Spinal cord (tissue), 10 donors: ENCODE results near the gene SOX13. TPM values are rescaled to one million over a fixed set of nuclear protein-coding genes. Genes with fewer than 3 reads are reported as not detected.

Experiments used
- DNase-seq, 6 donors: peaks; one replicate each; pipeline versions ENCODE4 v3.0.0 to v3.0.0-alpha.2; 2013 to 2015; ENCODE audit warnings: low spot score in 6 of 6, low read depth in 4 of 6
- H3K27ac ChIP-seq: one replicate; pipeline ENCODE4 v1.5.1; 2013; ENCODE audit warnings: low read depth, low read length, control low read depth
- H3K27me3 ChIP-seq: one replicate; pipeline ENCODE4 v1.6.1; 2013; ENCODE audit warnings: low read length; ENCODE audit not compliant: control insufficient read depth, insufficient read depth
- H3K36me3 ChIP-seq: one replicate; pipeline ENCODE4 v1.6.1; 2013; ENCODE audit warnings: low read length; ENCODE audit not compliant: control insufficient read depth, insufficient read depth
- H3K4me1 ChIP-seq: one replicate; pipeline ENCODE4 v1.6.1; 2013; ENCODE audit warnings: low read length; ENCODE audit not compliant: control insufficient read depth, insufficient read depth
- H3K4me3 ChIP-seq: one replicate; pipeline ENCODE4 v1.5.1; 2013; ENCODE audit warnings: low read depth, low read length, control low read depth
- H3K9me3 ChIP-seq: one replicate; pipeline ENCODE4 v1.6.1; 2013; ENCODE audit warnings: low read length; ENCODE audit not compliant: control insufficient read depth, insufficient read depth
- WGBS: methylation state at CpG from one replicate; pipeline ENCODE4 v1.1.5; 2013; ENCODE audit warnings: missing lambda C conversion rate; ENCODE audit not compliant: insufficient coverage; 5-methylcytosine and 5-hydroxymethylcytosine counted together
- polyA plus RNA-seq, 2 donors: library from polyadenylated mRNA; unstranded; fragments of 120-200 nt; gene quantifications; one replicate each; pipeline ENCODE4 v1.2.1, GENCODE V29; 2013; ENCODE audit not compliant: insufficient read length in 2 of 2
- total RNA-seq, 2 donors: library from RNA; depleted of rRNA in 1 of 2; stranded (reverse); fragments of 120-200 nt in 1 of 2; fragments of >200 nt in 1 of 2; gene quantifications; one replicate each; pipeline versions ENCODE4 v1.2.3 to v1.2.4, GENCODE V29; 2013 to 2014
- donor health status: healthy.

SOX13 gene
- total and polyA plus RNA-seq, 4 donors: 8.4 to 49.6 (median 31.5) TPM

GRCh38 chr1:204125759-204126351, 52.9 kb downstream of the SOX13 start:
- Histone ChIP-seq H3K4me3 (no peak overlapping the region), H3K9me3 (no peaks in the 10 kb centered on the region), H3K4me1 (peaks cover 48% of the 10 kb centered on the region), H3K27ac (no peak overlapping the region), H3K27me3 (no peaks in the 10 kb centered on the region), H3K36me3 (peaks cover 69% of the 10 kb centered on the region)
- WGBS: 87% methylated on average over 17 of the region's 18 CpGs
- DNase-seq: no peak

GRCh38 chr1:204126386-204126785, 53.5 kb downstream of the SOX13 start:
- peak in 1 of 6 donors; percentile 64 for DNase-seq
- Histone ChIP-seq H3K36me3 (peaks cover 74% of the 10 kb centered on the region), H3K9me3 (no peaks in the 10 kb centered on the region), H3K4me1 (peaks cover 53% of the 10 kb centered on the region), H3K27ac (no peak overlapping the region), H3K4me3 (no peak overlapping the region), H3K27me3 (no peaks in the 10 kb centered on the region)
- 22% methylated on average over 8 of the region's 8 CpGs for WGBS

GRCh38 chr1:204126956-204127355, 54.0 kb downstream of the SOX13 start:
- peak in 1 of 6 donors; percentile 65 for DNase-seq
- no peaks in the 10 kb centered on the region for H3K9me3 ChIP-seq
- H3K4me3 ChIP-seq: no peak overlapping the region
- H3K4me1 ChIP-seq: peaks cover 53% of the 10 kb centered on the region
- peaks cover 75% of the 10 kb centered on the region for H3K36me3 ChIP-seq
- 0% methylated on average over 5 of the region's 7 CpGs for WGBS
- no peaks in the 10 kb centered on the region for H3K27me3 ChIP-seq
- H3K27ac ChIP-seq: no peak overlapping the region

- no peak overlapping the region for H3K27ac ChIP-seq
Observed at GRCh38 chr1:204127597-204128242, 54.8 kb downstream of the SOX13 start.

GRCh38 chr1:204128464-204128963, 55.6 kb downstream of the SOX13 start:
- Histone ChIP-seq H3K27ac (peak overlapping the region; percentile 19), H3K27me3 (no peaks in the 10 kb centered on the region), H3K4me3 (no peak overlapping the region), H3K9me3 (no peaks in the 10 kb centered on the region), H3K36me3 (peaks cover 61% of the 10 kb centered on the region), H3K4me1 (peaks cover 53% of the 10 kb centered on the region)
- 75% methylated on average over 3 of the region's 4 CpGs for WGBS
- peak in 1 of 6 donors; percentile 8 for DNase-seq

More at GRCh38 chr1:204127597-204128242, 54.8 kb downstream of the SOX13 start:
- no peaks in the 10 kb centered on the region for H3K27me3 ChIP-seq
- peak in 2 of 6 donors; percentile 84 for DNase-seq
- peaks cover 69% of the 10 kb centered on the region for H3K36me3 ChIP-seq
- no peak overlapping the region for H3K4me3 ChIP-seq
- peaks cover 53% of the 10 kb centered on the region for H3K4me1 ChIP-seq
- H3K9me3 ChIP-seq: no peaks in the 10 kb centered on the region
- WGBS: 58% methylated on average over 3 of the region's 5 CpGs

GRCh38 chr1:204128964-204129896, 56.3 kb downstream of the SOX13 start:
- no peak overlapping the region for H3K4me3 ChIP-seq
- peak overlapping the region; percentile 19 for H3K27ac ChIP-seq
- peaks cover 53% of the 10 kb centered on the region for H3K4me1 ChIP-seq

GRCh38 chr1:204130178-204130577, 57.3 kb downstream of the SOX13 start:
- Histone ChIP-seq H3K9me3 (no peaks in the 10 kb centered on the region), H3K36me3 (peaks cover 62% of the 10 kb centered on the region), H3K4me1 (peaks cover 53% of the 10 kb centered on the region), H3K4me3 (no peak overlapping the region), H3K27ac (no peak overlapping the region), H3K27me3 (no peaks in the 10 kb centered on the region)
- DNase-seq: peak in 1 of 6 donors; percentile 21
- WGBS: 52% methylated on average over 4 of the region's 4 CpGs

More at GRCh38 chr1:204128964-204129896, 56.3 kb downstream of the SOX13 start:
- no peaks in the 10 kb centered on the region for H3K9me3 ChIP-seq
- DNase-seq: peak in 2 of 6 donors; percentile 75 to 89
- 27% methylated on average over 24 of the region's 29 CpGs for WGBS
- H3K27me3 ChIP-seq: no peaks in the 10 kb centered on the region
- peaks cover 61% of the 10 kb centered on the region for H3K36me3 ChIP-seq

- no peaks in the 10 kb centered on the region for H3K9me3 ChIP-seq
- peaks cover 46% of the 10 kb centered on the region for H3K4me1 ChIP-seq
- peaks cover 55% of the 10 kb centered on the region for H3K36me3 ChIP-seq
- WGBS: 58% methylated on average over 4 of the region's 11 CpGs
- H3K27ac ChIP-seq: no peak overlapping the region
- peak in 1 of 6 donors; percentile 20 for DNase-seq
- H3K4me3 ChIP-seq: no peak overlapping the region
- H3K27me3 ChIP-seq: no peaks in the 10 kb centered on the region
Observed at GRCh38 chr1:204130981-204131892, 58.3 kb downstream of the SOX13 start.
